DLD1 (cell line): ENCODE measurements around the gene RHBDL3.

Experiments used
- in situ Hi-C: cut with HindIII; loops from 2 replicates; pipeline ENCODE4 v1.10.0; 2017; ENCODE audit warnings: low sequenced_read_pairs

Gene RHBDL3

GRCh38 chr17:32356378-32356743, 90.7 kb downstream of the RHBDL3 start:
- in situ Hi-C loops = no loop called here

- in situ Hi-C loops = no loop called here
These were observed 91.1 kb downstream of the RHBDL3 start for GRCh38 chr17:32356750-32357149.

GRCh38 chr17:32357615-32358014, 92.0 kb downstream of the RHBDL3 start:
- in situ Hi-C loops = no loop called here

GRCh38 chr17:32361270-32361669, 95.6 kb downstream of the RHBDL3 start:
- in situ Hi-C loops = no loop called here

DNA sequence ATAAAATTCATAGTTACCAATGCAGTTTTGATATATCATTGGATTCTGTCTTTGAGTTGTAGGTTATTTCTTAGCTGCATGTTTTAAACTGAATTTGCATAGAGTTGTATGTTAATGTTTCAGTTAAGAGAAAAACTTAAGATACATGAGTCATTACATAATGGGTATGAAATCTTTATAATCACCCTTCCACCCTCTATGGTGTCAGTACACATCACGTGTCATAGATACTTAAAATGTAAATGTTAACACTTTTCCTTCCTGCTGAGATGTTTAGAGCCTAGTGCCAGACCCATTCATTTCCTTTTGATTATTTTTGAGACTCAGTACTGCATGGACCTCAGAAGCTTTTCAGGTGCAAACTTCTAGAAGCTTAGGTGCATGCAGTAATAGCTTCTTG, 104.8 kb downstream of the RHBDL3 start:
- in situ Hi-C loops = no loop called here
